ENCODE data around the gene PRKD2. TPM values are rescaled to one million over a fixed set of nuclear protein-coding genes. Genes with fewer than 3 reads are reported as not detected.
A peak's percentile ranks its signal among the peaks of the same experiment; 100 is the strongest.

Gene PRKD2
- total RNA-seq, 1 donor from 2014 or later = 49.4 TPM

GRCh38 chr19:46634656-46635218 is 82.2 kb downstream of the PRKD2 start:
- no peak for DNase-seq (ENCODE audit: extremely low spot score in 2 of 2)
- H3K4me3 ChIP-seq = peak overlapping the region; percentile 38 to 39
- TF ChIP-seq POLR2A (IDR thresholded peaks at IDR 0.05) = no peak
- TF ChIP-seq POLR2AphosphoS5 (IDR thresholded peaks at IDR 0.05; ENCODE audit: insufficient read depth in 1 of 2, low read depth in 1 of 2) = no peak
- TF ChIP-seq CTCF (IDR thresholded peaks at IDR 0.05) = no peak
- H3K9me3 ChIP-seq = no peaks in the 10 kb centered on the region
- H3K27me3 ChIP-seq = no peaks in the 10 kb centered on the region
- no peak overlapping the region for H3K27ac ChIP-seq
- no peaks in the 10 kb centered on the region for H3K36me3 ChIP-seq
- intact Hi-C loops (cut with DNase I) = no loop called here
- H3K4me1 ChIP-seq = peaks cover 58% of the 10 kb centered on the region

GRCh38 chr19:46634045-46634655 is 82.8 kb downstream of the PRKD2 start:
- Histone ChIP-seq H3K36me3 (no peaks in the 10 kb centered on the region), H3K4me1 (peaks cover 52% of the 10 kb centered on the region), H3K27me3 (no peaks in the 10 kb centered on the region), H3K27ac (no peak overlapping the region), H3K4me3 (peak overlapping the region; percentile 38 to 40), H3K9me3 (no peaks in the 10 kb centered on the region)
- no peak for TF ChIP-seq CTCF (IDR thresholded peaks at IDR 0.05)
- TF ChIP-seq POLR2AphosphoS5 (IDR thresholded peaks at IDR 0.05; ENCODE audit: insufficient read depth in 1 of 2, low read depth in 1 of 2) = peak in 1 of 2 donors; percentile 53
- peak in 1 of 2 donors; percentile 10 for TF ChIP-seq POLR2A (IDR thresholded peaks at IDR 0.05)
- intact Hi-C loops (cut with DNase I) = no loop called here
- DNase-seq (ENCODE audit: extremely low spot score in 2 of 2) = no peak

GRCh38 chr19:46633130-46633529 is 83.8 kb downstream of the PRKD2 start:
- H3K9me3 ChIP-seq = no peaks in the 10 kb centered on the region
- H3K4me3 ChIP-seq = peak overlapping the region in 1 of 2 donors; percentile 40
- H3K27ac ChIP-seq = no peak overlapping the region
- H3K27me3 ChIP-seq = no peaks in the 10 kb centered on the region
- DNase-seq (ENCODE audit: extremely low spot score in 2 of 2) = no peak
- no peaks in the 10 kb centered on the region for H3K36me3 ChIP-seq
- peaks cover 42% of the 10 kb centered on the region for H3K4me1 ChIP-seq
- intact Hi-C loops (cut with DNase I) = no loop called here
- no peak for TF ChIP-seq CTCF (IDR thresholded peaks at IDR 0.05)
- no peak for TF ChIP-seq POLR2A (IDR thresholded peaks at IDR 0.05)
- TF ChIP-seq POLR2AphosphoS5 (IDR thresholded peaks at IDR 0.05; ENCODE audit: insufficient read depth in 1 of 2, low read depth in 1 of 2) = no peak

- H3K27me3 ChIP-seq = no peaks in the 10 kb centered on the region
- no peak overlapping the region for H3K27ac ChIP-seq
- intact Hi-C loops (cut with DNase I) = no loop called here
- DNase-seq (ENCODE audit: extremely low spot score in 2 of 2) = no peak
- no peaks in the 10 kb centered on the region for H3K36me3 ChIP-seq
- H3K4me1 ChIP-seq = peaks cover 39% of the 10 kb centered on the region
- TF ChIP-seq POLR2A (IDR thresholded peaks at IDR 0.05) (no peak), CTCF (IDR thresholded peaks at IDR 0.05) (no peak), POLR2AphosphoS5 (IDR thresholded peaks at IDR 0.05; ENCODE audit: insufficient read depth in 1 of 2, low read depth in 1 of 2) (peak in 1 of 2 donors; percentile 36)
- H3K4me3 ChIP-seq = no peak overlapping the region
- no peaks in the 10 kb centered on the region for H3K9me3 ChIP-seq
Measured at GRCh38 chr19:46631481-46631880, 85.4 kb downstream of the PRKD2 start.

GRCh38 chr19:46630586-46631205 is 86.2 kb downstream of the PRKD2 start:
- Histone ChIP-seq H3K36me3 (no peaks in the 10 kb centered on the region), H3K4me3 (no peak overlapping the region), H3K27me3 (no peaks in the 10 kb centered on the region), H3K4me1 (peaks cover 36% of the 10 kb centered on the region), H3K27ac (no peak overlapping the region), H3K9me3 (no peaks in the 10 kb centered on the region)
- no peak for DNase-seq (ENCODE audit: extremely low spot score in 2 of 2)
- intact Hi-C loops (cut with DNase I) = no loop called here
- no peak for TF ChIP-seq CTCF (IDR thresholded peaks at IDR 0.05)
- TF ChIP-seq POLR2AphosphoS5 (IDR thresholded peaks at IDR 0.05; ENCODE audit: insufficient read depth in 1 of 2, low read depth in 1 of 2) = no peak
- no peak for TF ChIP-seq POLR2A (IDR thresholded peaks at IDR 0.05)
